Skeletal muscle satellite cell (primary cell): ENCODE data around the gene MADD.
A peak's percentile ranks its signal among the peaks of the same experiment; 100 is the strongest.

ENCODE experiments used
- H3K27me3 ChIP-seq: 2 replicates; pipeline ENCODE4 v1.7.0; 2013; ENCODE audit warnings: low read length; ENCODE audit not compliant: control insufficient read depth, insufficient read depth
- H3K36me3 ChIP-seq: 2 replicates; pipeline ENCODE4 v1.7.0; 2013; ENCODE audit warnings: mild to moderate bottlenecking, control low read depth, low read length; ENCODE audit not compliant: insufficient read depth
- H3K4me1 ChIP-seq: 2 replicates; pipeline ENCODE4 v1.7.0; 2013; ENCODE audit warnings: low read length; ENCODE audit not compliant: control insufficient read depth, insufficient read depth
- H3K4me2 ChIP-seq: 2 replicates; pipeline ENCODE4 v1.7.0; 2013; ENCODE audit warnings: mild to moderate bottlenecking, low read length
- H3K4me3 ChIP-seq: 2 replicates; pipeline ENCODE4 v1.7.0; 2013; ENCODE audit warnings: low read length
- H3K9ac ChIP-seq: 2 replicates; pipeline ENCODE4 v1.7.0; 2013; ENCODE audit warnings: mild to moderate bottlenecking, low read depth, low read length, moderate library complexity
- H3K9me3 ChIP-seq: replicated peaks from 2 replicates; pipeline ENCODE4 v1.7.0; 2013; ENCODE audit warnings: mild to moderate bottlenecking, control low read depth, low read length

The MADD gene

DNA sequence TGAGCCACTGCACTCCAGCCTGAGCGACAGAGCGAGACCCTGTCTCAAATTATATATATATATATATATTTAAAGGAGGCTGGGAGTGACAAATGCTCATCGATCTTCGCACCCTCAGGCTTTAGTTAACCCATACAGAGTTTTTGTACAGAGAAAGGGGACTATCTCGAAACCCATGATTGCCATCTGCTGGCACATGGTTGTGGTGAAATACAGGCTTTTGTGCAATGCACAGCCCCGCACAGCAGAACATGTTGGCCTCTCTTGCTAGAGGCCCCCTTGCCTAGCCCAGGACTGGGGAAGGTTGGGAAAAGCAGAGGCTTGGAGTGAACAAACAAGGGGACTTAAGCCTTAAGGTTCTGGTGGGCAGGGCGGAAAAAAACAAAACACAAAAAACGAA, 78.9 kb downstream of the MADD start:
- no peaks in the 10 kb centered on the region for H3K9me3 ChIP-seq
- H3K36me3 ChIP-seq, result no peaks in the 10 kb centered on the region
- H3K4me2 ChIP-seq, result no peak overlapping the region
- H3K4me3 ChIP-seq, result no peak overlapping the region
- H3K4me1 ChIP-seq, result no peaks in the 10 kb centered on the region
- H3K9ac ChIP-seq, result no peak overlapping the region
- H3K27me3 ChIP-seq, result peaks cover 31% of the 10 kb centered on the region

- no peaks in the 10 kb centered on the region for H3K36me3 ChIP-seq
- no peak overlapping the region for H3K4me3 ChIP-seq
- H3K27me3 ChIP-seq, result peaks cover 29% of the 10 kb centered on the region
- no peaks in the 10 kb centered on the region for H3K9me3 ChIP-seq
- no peaks in the 10 kb centered on the region for H3K4me1 ChIP-seq
- H3K9ac ChIP-seq, result no peak overlapping the region
- no peak overlapping the region for H3K4me2 ChIP-seq
Observed at GRCh38 chr11:47349521-47350095, 79.7 kb downstream of the MADD start.

DNA sequence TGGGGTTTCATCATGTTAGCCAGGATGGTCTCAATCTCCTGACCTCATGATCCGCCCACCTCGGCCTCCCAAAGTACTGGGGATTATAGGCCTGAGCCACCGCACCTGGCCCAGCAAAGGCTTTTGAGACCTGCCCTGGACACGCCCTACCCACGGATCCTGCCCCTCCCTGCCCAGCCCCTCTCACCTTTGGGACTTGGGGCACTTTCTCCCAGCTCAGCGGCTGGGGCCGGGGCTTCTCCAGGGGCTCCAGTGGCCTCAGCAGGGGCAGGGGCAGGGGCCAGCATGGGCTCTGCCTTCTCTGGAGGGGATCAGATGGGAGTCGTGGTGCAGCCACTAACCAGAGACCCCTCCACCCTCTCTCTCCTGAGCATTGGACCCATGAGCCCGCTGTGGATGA, 80.4 kb downstream of the MADD start:
- no peaks in the 10 kb centered on the region for H3K4me1 ChIP-seq
- H3K27me3 ChIP-seq, result peaks cover 24% of the 10 kb centered on the region
- no peak overlapping the region for H3K9ac ChIP-seq
- no peaks in the 10 kb centered on the region for H3K36me3 ChIP-seq
- no peak overlapping the region for H3K4me2 ChIP-seq
- no peak overlapping the region for H3K4me3 ChIP-seq
- no peaks in the 10 kb centered on the region for H3K9me3 ChIP-seq

DNA sequence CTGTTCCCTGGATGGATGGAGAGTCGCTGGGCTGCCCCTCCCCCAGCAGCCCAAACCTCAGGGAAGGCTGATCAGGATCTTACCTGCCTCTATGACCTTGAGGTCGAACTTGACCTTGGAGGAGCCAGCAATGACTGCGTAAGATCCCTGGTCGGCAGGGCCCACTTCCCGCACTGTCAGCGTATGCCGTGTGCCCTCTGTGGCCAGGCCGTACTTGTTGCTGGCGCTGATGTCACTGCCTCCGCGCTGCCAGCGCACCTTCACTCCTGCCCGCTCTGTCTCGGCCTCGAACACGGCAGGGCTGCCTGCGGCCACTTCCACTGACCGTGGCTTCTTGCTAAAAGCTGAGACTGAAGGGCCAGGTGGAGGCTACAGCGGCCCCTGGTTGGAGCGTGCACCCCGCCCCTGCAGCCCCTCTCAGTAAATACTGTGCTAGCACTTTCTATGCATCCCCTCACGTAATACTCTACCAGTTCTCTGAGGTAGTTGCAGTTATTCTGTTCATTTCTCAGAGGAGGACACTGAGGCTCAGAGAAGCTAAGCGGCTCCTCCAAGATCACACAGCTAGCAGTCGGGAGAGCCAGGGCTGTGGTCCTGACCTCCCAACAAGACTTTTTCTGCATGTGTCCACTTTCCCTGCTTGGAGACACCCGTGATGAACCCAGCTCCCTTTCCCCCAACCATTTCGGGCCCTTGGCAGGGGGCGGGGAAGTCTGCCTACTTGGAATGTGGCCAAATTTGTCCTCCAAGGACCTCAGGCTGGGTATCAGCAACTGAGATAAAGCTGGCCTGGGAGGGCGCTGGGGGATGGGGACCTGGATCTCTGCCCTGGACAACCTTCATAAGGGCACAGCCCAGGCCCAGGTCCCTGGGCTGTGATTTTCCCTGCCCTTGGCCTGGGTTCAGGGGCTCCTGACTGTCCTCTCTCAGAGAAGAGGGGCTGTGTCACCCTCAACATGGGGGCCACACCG, 81.5 kb downstream of the MADD start:
- H3K9ac ChIP-seq, result no peak overlapping the region
- H3K4me2 ChIP-seq, result no peak overlapping the region
- H3K4me1 ChIP-seq, result no peaks in the 10 kb centered on the region
- H3K4me3 ChIP-seq, result no peak overlapping the region
- H3K27me3 ChIP-seq, result peaks cover 14% of the 10 kb centered on the region
- no peaks in the 10 kb centered on the region for H3K36me3 ChIP-seq
- no peaks in the 10 kb centered on the region for H3K9me3 ChIP-seq

DNA sequence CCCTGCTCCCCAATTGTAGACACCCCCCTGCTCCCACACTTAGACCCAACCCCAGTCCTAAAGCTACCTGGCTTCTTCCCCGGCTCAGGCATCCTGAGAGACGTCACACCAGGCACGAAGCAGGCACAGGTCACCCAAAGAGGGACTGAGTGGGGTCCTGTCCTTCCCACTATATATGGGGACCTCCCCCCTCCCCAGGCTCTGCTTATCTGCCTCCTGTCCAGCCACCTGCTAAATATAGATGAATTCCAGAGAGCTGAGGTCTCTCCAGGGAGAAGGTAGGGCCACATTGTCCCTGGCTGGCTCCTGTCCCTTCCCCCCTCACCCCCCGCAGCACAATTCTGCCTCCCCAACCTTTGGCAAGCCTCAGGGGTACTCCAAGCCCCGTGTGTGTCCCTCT, 82.6 kb downstream of the MADD start, which contains the start of gene MYBPC3:
Gene MYBPC3, minus strand, starts transcription at position 147 of the 400 bp plus-strand sequence. Its CDS starts 55 bp downstream, at position 92.
- no peak within 1 kb of the TSS for H3K4me2 ChIP-seq
- H3K9ac ChIP-seq, result no peak within 1 kb of the TSS
- no peak within 1 kb of the TSS for H3K4me3 ChIP-seq
- H3K36me3 ChIP-seq, result no peaks in the 10 kb centered on the region
- no peaks in the 10 kb centered on the region for H3K9me3 ChIP-seq
- no peaks in the 10 kb centered on the region for H3K4me1 ChIP-seq
- H3K27me3 ChIP-seq, result peaks cover 7% of the 10 kb centered on the region

DNA sequence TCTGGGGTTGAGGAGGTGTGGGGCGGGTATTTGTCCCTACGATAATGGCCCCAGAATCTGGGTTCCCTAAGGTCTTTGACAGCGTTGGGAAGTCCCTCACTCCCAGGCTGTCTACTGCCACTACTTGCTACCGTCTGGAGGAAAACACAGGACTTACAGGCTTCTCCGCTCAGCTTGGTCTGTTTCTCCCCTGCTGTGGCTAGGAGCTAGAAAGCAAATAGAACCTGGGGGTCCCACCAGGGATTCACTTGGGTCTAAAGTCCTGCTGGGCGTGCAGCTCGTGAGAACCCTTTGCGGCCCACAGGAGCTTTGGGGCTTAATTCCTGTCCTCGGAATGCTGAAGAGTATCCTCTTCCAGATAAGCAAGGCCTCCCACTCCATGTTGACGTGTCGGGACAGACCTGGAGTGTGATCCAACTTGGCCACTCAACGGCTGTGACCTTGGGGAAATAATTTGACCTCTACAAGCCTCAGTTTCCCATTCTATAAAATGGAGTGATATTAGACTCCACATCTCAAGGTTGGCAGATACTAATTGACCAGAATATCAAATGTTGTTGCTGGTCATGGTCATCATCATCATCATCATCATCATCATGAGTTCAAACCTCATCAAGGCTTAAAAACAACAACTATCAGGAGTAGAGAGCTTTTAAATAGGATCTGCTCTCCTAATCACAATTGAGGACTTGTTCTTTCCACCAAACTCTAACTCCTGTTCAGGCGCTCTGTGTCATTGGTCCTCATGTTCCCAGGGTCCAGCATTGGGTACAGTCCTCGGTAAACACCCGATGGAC, 84.2 kb downstream of the MADD start:
- Histone ChIP-seq H3K9ac (no peak overlapping the region), H3K4me1 (no peaks in the 10 kb centered on the region), H3K4me2 (no peak overlapping the region), H3K27me3 (no peaks in the 10 kb centered on the region), H3K4me3 (no peak overlapping the region), H3K9me3 (no peaks in the 10 kb centered on the region), H3K36me3 (no peaks in the 10 kb centered on the region)

DNA sequence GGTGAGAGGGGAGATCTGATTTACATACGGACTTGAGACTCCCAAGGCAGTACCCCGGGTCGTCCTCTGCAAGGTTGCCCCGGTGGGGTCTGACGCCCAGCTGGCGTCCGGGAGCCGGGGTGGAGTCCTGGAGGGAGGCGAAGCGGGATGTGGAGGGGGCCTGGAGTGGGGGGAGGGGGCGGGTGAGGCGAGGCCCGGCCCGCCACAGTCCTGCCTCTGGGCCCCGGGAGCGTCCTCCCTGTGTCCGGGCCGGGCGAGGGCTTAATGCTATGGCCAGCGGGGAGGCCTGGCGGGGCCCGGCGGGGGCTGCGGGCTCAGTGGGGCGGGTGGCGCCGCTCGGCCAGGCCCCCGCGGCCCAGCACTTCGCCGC, 85.0 kb downstream of the MADD start:
- Histone ChIP-seq H3K4me2 (peak overlapping the region; percentile 79), H3K27me3 (no peaks in the 10 kb centered on the region), H3K4me3 (no peak overlapping the region), H3K4me1 (no peaks in the 10 kb centered on the region), H3K9ac (peak overlapping the region; percentile 27), H3K9me3 (no peaks in the 10 kb centered on the region), H3K36me3 (no peaks in the 10 kb centered on the region)

DNA sequence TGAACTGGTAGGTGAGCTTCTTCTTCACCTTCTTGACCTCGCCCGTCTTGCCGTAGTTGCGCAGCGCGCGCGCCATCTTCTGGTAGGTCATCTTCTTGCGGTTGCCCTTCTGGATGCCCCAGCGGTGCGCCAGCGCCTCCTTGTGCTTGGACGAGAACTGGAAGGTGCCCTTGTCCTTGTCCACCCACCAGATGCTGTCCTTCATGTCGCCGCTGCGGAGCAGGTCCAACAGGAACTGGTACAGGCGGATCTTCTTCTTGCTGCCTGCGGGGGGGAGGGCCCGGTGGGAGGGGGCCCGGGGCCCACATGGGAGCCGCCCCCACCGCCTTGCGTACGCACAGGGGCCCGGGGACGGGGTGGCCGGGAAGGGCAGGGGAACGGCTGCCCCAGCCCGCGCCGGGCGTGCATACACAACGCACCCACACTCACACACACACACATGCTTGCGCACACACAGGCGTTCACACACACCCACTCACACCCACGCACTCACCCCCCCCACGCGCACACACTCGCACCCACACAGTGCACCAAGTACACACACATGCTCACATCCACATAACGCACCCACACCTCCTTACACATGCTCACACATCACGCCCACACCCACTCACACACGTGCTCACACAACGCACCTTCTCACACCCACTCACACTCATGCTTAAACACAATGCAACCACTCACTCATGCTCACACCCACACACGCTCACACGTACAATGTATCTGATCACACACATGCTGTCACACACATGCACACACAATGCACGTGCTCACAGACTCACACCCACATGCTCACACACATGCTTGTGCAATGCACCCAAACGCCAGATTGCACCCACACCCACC, 85.6 kb downstream of the MADD start:
- Histone ChIP-seq H3K4me2 (peak overlapping the region; percentile 79), H3K4me1 (no peaks in the 10 kb centered on the region), H3K9me3 (no peaks in the 10 kb centered on the region), H3K36me3 (no peaks in the 10 kb centered on the region), H3K27me3 (no peaks in the 10 kb centered on the region), H3K9ac (peak overlapping the region; percentile 27), H3K4me3 (peak overlapping the region; percentile 41)

GRCh38 chr11:47356129-47356997, 86.4 kb downstream of the MADD start:
- Histone ChIP-seq H3K27me3 (no peaks in the 10 kb centered on the region), H3K4me3 (no peak overlapping the region), H3K4me1 (no peaks in the 10 kb centered on the region), H3K9me3 (no peaks in the 10 kb centered on the region), H3K4me2 (no peak overlapping the region), H3K9ac (no peak overlapping the region), H3K36me3 (no peaks in the 10 kb centered on the region)

- H3K4me3 ChIP-seq, result no peak overlapping the region
- no peaks in the 10 kb centered on the region for H3K27me3 ChIP-seq
- no peaks in the 10 kb centered on the region for H3K36me3 ChIP-seq
- H3K4me1 ChIP-seq, result no peaks in the 10 kb centered on the region
- no peaks in the 10 kb centered on the region for H3K9me3 ChIP-seq
- no peak overlapping the region for H3K9ac ChIP-seq
- no peak overlapping the region for H3K4me2 ChIP-seq
Observed at GRCh38 chr11:47356998-47357329, 87.0 kb downstream of the MADD start.
